ENCODE data around the gene IGF1R.

- TF ChIP-seq CTCF (IDR thresholded peaks at IDR 0.05) (no peak), POLR2A (IDR thresholded peaks at IDR 0.05) (no peak)
These were observed 116.0 kb downstream of the IGF1R start for GRCh38 chr15:98764291-98764690.
